ENCODE measurements around the gene AFAP1. TPM values are rescaled to one million over a fixed set of nuclear protein-coding genes. Genes with fewer than 3 reads are reported as not detected.

Gene AFAP1
- total RNA-seq, 1 donor from 2014 or later: 28.7 TPM

GRCh38 chr4:7908668-7909067, 31.0 kb downstream of the AFAP1 start:
- TF ChIP-seq CTCF (IDR thresholded peaks at IDR 0.05): no peak
- Histone ChIP-seq H3K4me3 (no peak overlapping the region), H3K36me3 (no peaks in the 10 kb centered on the region), H3K4me1 (peaks cover 49% of the 10 kb centered on the region), H3K9me3 (no peaks in the 10 kb centered on the region), H3K27me3 (no peaks in the 10 kb centered on the region), H3K27ac (no peak overlapping the region)
- intact Hi-C loops (cut with DNase I): no loop called here
- DNase-seq: no peak
- no peak for ATAC-seq

- intact Hi-C loops (cut with DNase I): no loop called here
- H3K4me1 ChIP-seq: peaks cover 52% of the 10 kb centered on the region
- no peaks in the 10 kb centered on the region for H3K27me3 ChIP-seq
- no peaks in the 10 kb centered on the region for H3K9me3 ChIP-seq
- TF ChIP-seq CTCF (IDR thresholded peaks at IDR 0.05): no peak
- no peak overlapping the region for H3K27ac ChIP-seq
- no peak for ATAC-seq
- no peak overlapping the region for H3K4me3 ChIP-seq
- DNase-seq: no peak
- H3K36me3 ChIP-seq: no peaks in the 10 kb centered on the region
These were observed 32.5 kb downstream of the AFAP1 start for GRCh38 chr4:7907142-7907541.

GRCh38 chr4:7906171-7906701, 33.4 kb downstream of the AFAP1 start:
- ATAC-seq (no peak), DNase-seq (no peak)
- intact Hi-C loops (cut with DNase I): no loop called here
- Histone ChIP-seq H3K4me3 (no peak overlapping the region), H3K9me3 (no peaks in the 10 kb centered on the region), H3K27ac (no peak overlapping the region), H3K4me1 (peaks cover 52% of the 10 kb centered on the region), H3K36me3 (no peaks in the 10 kb centered on the region), H3K27me3 (no peaks in the 10 kb centered on the region)
- TF ChIP-seq CTCF (IDR thresholded peaks at IDR 0.05): no peak

GRCh38 chr4:7904952-7905915, 34.4 kb downstream of the AFAP1 start:
- no peak overlapping the region for H3K4me3 ChIP-seq
- intact Hi-C loops (cut with DNase I): no loop called here
- no peak for TF ChIP-seq CTCF (IDR thresholded peaks at IDR 0.05)
- peak overlapping the region; percentile 24 for H3K27ac ChIP-seq
- DNase-seq: no peak
- H3K36me3 ChIP-seq: no peaks in the 10 kb centered on the region
- H3K4me1 ChIP-seq: peaks cover 46% of the 10 kb centered on the region
- no peak for ATAC-seq
- H3K27me3 ChIP-seq: no peaks in the 10 kb centered on the region
- H3K9me3 ChIP-seq: no peaks in the 10 kb centered on the region

GRCh38 chr4:7903791-7904516, 35.7 kb downstream of the AFAP1 start:
- H3K27ac ChIP-seq: no peak overlapping the region
- peaks cover 34% of the 10 kb centered on the region for H3K4me1 ChIP-seq
- TF ChIP-seq CTCF (IDR thresholded peaks at IDR 0.05): no peak
- no peaks in the 10 kb centered on the region for H3K27me3 ChIP-seq
- intact Hi-C loops (cut with DNase I): no loop called here
- no peak for ATAC-seq
- H3K4me3 ChIP-seq: no peak overlapping the region
- H3K9me3 ChIP-seq: no peaks in the 10 kb centered on the region
- no peak for DNase-seq
- no peaks in the 10 kb centered on the region for H3K36me3 ChIP-seq
